Measurements from ENCODE around the gene NFATC2. TPM values are rescaled to one million over a fixed set of nuclear protein-coding genes. Genes with fewer than 3 reads are reported as not detected.

NFATC2 gene
- total and polyA plus RNA-seq, 7 donors = 1.4 to 16.9 (median 5.0) TPM

DNA sequence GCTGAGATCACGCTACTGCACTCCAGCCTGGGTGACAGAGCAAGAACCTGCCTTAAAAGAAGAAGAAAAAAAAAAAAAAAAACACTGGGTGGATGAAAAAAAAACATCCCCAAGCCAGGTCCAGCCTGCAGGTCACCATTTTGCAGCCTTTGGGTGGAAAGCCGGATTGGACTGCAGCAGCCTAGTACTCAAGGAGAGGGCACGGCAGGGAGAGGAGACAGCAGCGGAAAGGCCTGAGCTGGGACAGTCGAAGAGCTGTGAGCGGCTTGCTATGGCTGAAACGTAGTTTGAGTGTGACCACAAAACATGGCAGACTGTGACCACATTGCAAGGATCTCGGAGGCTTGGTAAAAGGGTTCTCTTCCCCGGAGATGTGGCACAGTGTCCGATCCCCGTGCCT lies 173.0 kb downstream of the NFATC2 start:
- peaks cover 0 to 10% (median 7%) of the 10 kb centered on the region in 4 donors for H3K4me1 ChIP-seq
- H3K27me3 ChIP-seq = no peaks in the 10 kb centered on the region
- no peak overlapping the region for H3K4me3 ChIP-seq
- no peaks in the 10 kb centered on the region for H3K36me3 ChIP-seq
- no peak overlapping the region for H3K27ac ChIP-seq
- TF ChIP-seq EP300 (IDR thresholded peaks at IDR 0.05) (no peak), POLR2A (IDR thresholded peaks at IDR 0.05) (no peak), POLR2AphosphoS5 (IDR thresholded peaks at IDR 0.05) (no peak)
- TF ChIP-seq, protein P1, sequence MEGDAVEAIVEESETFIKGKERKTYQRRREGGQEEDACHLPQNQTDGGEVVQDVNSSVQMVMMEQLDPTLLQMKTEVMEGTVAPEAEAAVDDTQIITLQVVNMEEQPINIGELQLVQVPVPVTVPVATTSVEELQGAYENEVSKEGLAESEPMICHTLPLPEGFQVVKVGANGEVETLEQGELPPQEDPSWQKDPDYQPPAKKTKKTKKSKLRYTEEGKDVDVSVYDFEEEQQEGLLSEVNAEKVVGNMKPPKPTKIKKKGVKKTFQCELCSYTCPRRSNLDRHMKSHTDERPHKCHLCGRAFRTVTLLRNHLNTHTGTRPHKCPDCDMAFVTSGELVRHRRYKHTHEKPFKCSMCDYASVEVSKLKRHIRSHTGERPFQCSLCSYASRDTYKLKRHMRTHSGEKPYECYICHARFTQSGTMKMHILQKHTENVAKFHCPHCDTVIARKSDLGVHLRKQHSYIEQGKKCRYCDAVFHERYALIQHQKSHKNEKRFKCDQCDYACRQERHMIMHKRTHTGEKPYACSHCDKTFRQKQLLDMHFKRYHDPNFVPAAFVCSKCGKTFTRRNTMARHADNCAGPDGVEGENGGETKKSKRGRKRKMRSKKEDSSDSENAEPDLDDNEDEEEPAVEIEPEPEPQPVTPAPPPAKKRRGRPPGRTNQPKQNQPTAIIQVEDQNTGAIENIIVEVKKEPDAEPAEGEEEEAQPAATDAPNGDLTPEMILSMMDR (IDR thresholded peaks at IDR 0.05) = no peak
- DNase-seq = no peak
- intact Hi-C loops (cut with DNase I) = no loop called here
- WGBS, 2 donors = 89 to 91% methylated on average over 11 of the region's 11 CpGs
- no peaks in the 10 kb centered on the region for H3K9me3 ChIP-seq

DNA sequence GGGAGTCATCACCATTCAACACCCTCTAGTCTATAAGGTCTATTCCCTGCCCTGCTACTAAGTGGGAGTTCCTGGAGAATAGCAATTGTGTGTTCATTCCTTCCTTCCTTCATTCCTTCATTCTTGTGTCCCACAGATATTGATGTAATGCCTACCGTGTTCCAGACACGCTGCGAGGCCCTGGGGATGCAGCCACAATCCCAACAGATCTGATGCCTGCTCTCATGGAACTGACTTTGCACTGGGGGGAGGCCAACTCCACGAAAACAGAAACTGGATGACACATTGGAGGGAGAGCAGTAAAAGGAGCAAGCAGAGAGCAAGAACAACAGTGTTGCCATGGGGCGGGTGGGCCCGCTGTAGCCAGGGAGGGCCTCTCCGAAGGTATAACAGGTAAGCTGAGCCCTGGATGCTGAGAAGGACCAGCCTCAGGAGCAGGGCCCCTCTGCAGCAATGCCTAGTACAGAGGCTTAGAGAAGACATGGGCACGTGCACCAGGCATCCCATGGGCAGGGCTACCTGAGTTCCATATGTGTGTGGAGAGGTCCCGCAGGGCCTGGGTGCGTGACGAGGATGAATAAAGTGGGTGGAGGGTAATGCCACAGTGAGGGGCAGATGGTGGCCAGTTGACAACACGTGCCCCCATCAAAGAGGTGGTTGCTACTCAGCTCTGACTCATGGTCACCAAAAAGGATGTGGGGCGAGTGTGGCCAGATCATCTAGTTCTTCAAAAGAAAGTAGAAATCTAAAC lies 173.9 kb downstream of the NFATC2 start:
- no peak overlapping the region for H3K27ac ChIP-seq
- no peaks in the 10 kb centered on the region for H3K27me3 ChIP-seq
- intact Hi-C loops (cut with DNase I) = no loop called here
- H3K36me3 ChIP-seq = no peaks in the 10 kb centered on the region
- TF ChIP-seq POLR2A (IDR thresholded peaks at IDR 0.05) (no peak), POLR2AphosphoS5 (IDR thresholded peaks at IDR 0.05) (no peak), EP300 (IDR thresholded peaks at IDR 0.05) (no peak)
- TF ChIP-seq, protein P1 (IDR thresholded peaks at IDR 0.05) = no peak
- H3K9me3 ChIP-seq = no peaks in the 10 kb centered on the region
- 86 to 87% methylated on average over 13 of the region's 13 CpGs for WGBS, 2 donors
- no peak overlapping the region for H3K4me3 ChIP-seq
- no peak for DNase-seq
- H3K4me1 ChIP-seq = peaks cover 0 to 10% (median 7%) of the 10 kb centered on the region in 4 donors

DNA sequence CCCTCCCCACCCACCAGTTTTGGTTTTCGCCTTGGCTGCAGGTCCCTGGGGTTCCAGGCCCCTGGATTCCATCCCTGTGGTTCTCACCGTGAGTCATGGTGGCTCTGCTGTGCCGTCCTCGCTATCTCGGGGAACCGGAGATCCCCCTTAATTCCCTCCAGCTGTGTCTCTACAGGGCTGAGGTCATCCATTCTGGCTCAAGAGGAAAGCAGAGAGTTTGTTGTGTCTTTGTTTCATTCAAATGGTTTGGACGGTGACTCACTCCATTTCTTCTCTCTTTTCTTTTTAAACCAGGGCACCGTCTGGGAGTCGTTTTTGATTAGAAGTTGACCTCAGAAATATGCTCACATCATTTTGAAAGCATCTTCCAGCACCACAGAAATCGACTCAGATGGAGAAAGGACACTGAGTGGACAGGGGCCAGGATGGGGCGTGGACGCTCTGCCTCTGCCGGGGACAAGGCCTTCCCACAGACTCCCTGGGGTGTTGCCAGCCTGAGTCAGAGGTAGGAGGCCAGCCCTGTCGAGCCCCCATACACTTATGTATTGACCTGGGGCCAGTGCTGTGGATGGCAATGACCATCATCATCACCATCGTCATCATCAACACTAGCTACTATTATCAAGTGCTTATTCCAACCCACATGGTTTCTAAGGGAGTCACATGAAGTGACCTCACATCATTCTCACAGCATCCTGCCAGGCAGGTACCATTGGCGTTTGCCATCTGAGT lies 176.2 kb downstream of the NFATC2 start:
- Histone ChIP-seq H3K4me1 (peaks cover 0 to 9% (median 6%) of the 10 kb centered on the region in 4 donors), H3K4me3 (no peak overlapping the region), H3K36me3 (no peaks in the 10 kb centered on the region), H3K27ac (peak overlapping the region; percentile 62 to 68 (median 65)), H3K9me3 (no peaks in the 10 kb centered on the region), H3K27me3 (no peaks in the 10 kb centered on the region)
- WGBS, 2 donors = 74 to 77% methylated on average over 16 of the region's 16 CpGs
- intact Hi-C loops (cut with DNase I) = no loop called here
- peak; percentile 84 for DNase-seq
- TF ChIP-seq EP300 (IDR thresholded peaks at IDR 0.05) (no peak), POLR2AphosphoS5 (IDR thresholded peaks at IDR 0.05) (peak in 1 of 4 donors; percentile 55)

GRCh38 chr20:51365670-51366069 lies 176.8 kb downstream of the NFATC2 start:
- WGBS, 2 donors = 85 to 86% methylated on average over 3 of the region's 3 CpGs
- intact Hi-C loops (cut with DNase I) = no loop called here
- H3K36me3 ChIP-seq = no peaks in the 10 kb centered on the region
- H3K27me3 ChIP-seq = no peaks in the 10 kb centered on the region
- TF ChIP-seq POLR2A (IDR thresholded peaks at IDR 0.05) = no peak
- no peak for TF ChIP-seq POLR2AphosphoS5 (IDR thresholded peaks at IDR 0.05)
- TF ChIP-seq EP300 (IDR thresholded peaks at IDR 0.05) = no peak
- TF ChIP-seq, protein P1 (IDR thresholded peaks at IDR 0.05) = no peak
- H3K9me3 ChIP-seq = no peaks in the 10 kb centered on the region
- peak overlapping the region; percentile 62 to 68 (median 65) for H3K27ac ChIP-seq
- H3K4me3 ChIP-seq = no peak overlapping the region
- H3K4me1 ChIP-seq = peaks cover 0 to 9% (median 6%) of the 10 kb centered on the region in 4 donors
- peak; percentile 40 for DNase-seq

GRCh38 chr20:51363813-51364212 lies 178.7 kb downstream of the NFATC2 start:
- Histone ChIP-seq H3K4me1 (peaks cover 0 to 9% (median 6%) of the 10 kb centered on the region in 4 donors), H3K27ac (no peak overlapping the region), H3K9me3 (no peaks in the 10 kb centered on the region), H3K36me3 (no peaks in the 10 kb centered on the region), H3K4me3 (no peak overlapping the region), H3K27me3 (no peaks in the 10 kb centered on the region)
- intact Hi-C loops (cut with DNase I) = no loop called here
- no peak for TF ChIP-seq POLR2AphosphoS5 (IDR thresholded peaks at IDR 0.05)
- TF ChIP-seq, protein P1 (IDR thresholded peaks at IDR 0.05) = no peak
- no peak for TF ChIP-seq EP300 (IDR thresholded peaks at IDR 0.05)
- no peak for TF ChIP-seq POLR2A (IDR thresholded peaks at IDR 0.05)
- no peak for DNase-seq
